ENCODE measurements around the gene ALKBH8. TPM values are rescaled to one million over a fixed set of nuclear protein-coding genes. Genes with fewer than 3 reads are reported as not detected.

ALKBH8 gene
- total RNA-seq, 1 donor from 2014 or later = 13.0 TPM

DNA sequence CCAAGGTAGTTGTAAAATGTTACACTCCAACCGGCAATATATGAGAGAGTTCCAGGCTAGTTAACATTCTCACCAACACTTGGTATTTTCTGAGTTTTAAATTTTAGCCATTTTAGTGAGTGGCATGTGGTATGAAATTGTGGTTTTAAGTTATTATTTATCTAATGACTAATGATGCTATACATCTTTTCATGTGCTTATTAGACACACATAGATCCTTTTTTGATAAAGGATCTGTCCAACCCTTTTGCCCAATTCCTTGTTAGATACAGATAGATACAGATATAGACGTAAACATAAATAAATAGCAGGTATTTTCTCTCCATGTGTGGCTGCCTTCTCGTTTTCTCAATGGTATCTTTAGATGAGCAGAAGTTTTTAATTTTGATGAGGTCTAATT, 39.3 kb downstream of the ALKBH8 start:
- H3K27ac Mint-ChIP-seq (ENCODE audit: unreplicated experiment) = no peak overlapping the region
- Histone ChIP-seq H3K4me3 (ENCODE audit: insufficient read depth, low read depth, low read length) (no peak overlapping the region), H3K9ac (ENCODE audit: low read length) (no peak overlapping the region), H3K9me3 (ENCODE audit: insufficient read depth, low read depth, low read length) (no peaks in the 10 kb centered on the region), H3K27me3 (ENCODE audit: insufficient read depth, low read length) (no peaks in the 10 kb centered on the region), H2AFZ (ENCODE audit: low read depth, low read length) (no peak overlapping the region), H3K36me3 (ENCODE audit: insufficient read depth, low read length) (peaks cover 6% of the 10 kb centered on the region), H3K4me2 (ENCODE audit: low read length) (no peak overlapping the region), H3K4me1 (ENCODE audit: insufficient read depth, low read length) (no peaks in the 10 kb centered on the region), H4K20me1 (ENCODE audit: insufficient read depth, low read length) (no peaks in the 10 kb centered on the region), H3K79me2 (ENCODE audit: insufficient read depth, low read length) (no peaks in the 10 kb centered on the region), H3K27ac (ENCODE audit: low read depth, low read length) (no peak overlapping the region)
- TF ChIP-seq, protein P1, sequence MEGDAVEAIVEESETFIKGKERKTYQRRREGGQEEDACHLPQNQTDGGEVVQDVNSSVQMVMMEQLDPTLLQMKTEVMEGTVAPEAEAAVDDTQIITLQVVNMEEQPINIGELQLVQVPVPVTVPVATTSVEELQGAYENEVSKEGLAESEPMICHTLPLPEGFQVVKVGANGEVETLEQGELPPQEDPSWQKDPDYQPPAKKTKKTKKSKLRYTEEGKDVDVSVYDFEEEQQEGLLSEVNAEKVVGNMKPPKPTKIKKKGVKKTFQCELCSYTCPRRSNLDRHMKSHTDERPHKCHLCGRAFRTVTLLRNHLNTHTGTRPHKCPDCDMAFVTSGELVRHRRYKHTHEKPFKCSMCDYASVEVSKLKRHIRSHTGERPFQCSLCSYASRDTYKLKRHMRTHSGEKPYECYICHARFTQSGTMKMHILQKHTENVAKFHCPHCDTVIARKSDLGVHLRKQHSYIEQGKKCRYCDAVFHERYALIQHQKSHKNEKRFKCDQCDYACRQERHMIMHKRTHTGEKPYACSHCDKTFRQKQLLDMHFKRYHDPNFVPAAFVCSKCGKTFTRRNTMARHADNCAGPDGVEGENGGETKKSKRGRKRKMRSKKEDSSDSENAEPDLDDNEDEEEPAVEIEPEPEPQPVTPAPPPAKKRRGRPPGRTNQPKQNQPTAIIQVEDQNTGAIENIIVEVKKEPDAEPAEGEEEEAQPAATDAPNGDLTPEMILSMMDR (IDR thresholded peaks at IDR 0.05; ENCODE audit: insufficient read depth, low read depth, low read length) = no peak
- TF ChIP-seq EZH2 (IDR thresholded peaks at IDR 0.05; ENCODE audit: insufficient read depth, low read length) = no peak
- FAIRE-seq (no peak), DNase-seq (ENCODE audit: low read depth) (no peak)
- H3K4me1 Mint-ChIP-seq (ENCODE audit: low read depth, unreplicated experiment) = no peaks in the 10 kb centered on the region
- no peak overlapping the region for H3K4me3 Mint-ChIP-seq (ENCODE audit: unreplicated experiment)
- peaks cover 6% of the 10 kb centered on the region for H3K36me3 Mint-ChIP-seq (ENCODE audit: low read depth, unreplicated experiment)
- no peaks in the 10 kb centered on the region for H3K9me3 Mint-ChIP-seq (ENCODE audit: unreplicated experiment)
- no peaks in the 10 kb centered on the region for H3K27me3 Mint-ChIP-seq (ENCODE audit: low read depth, unreplicated experiment)

DNA sequence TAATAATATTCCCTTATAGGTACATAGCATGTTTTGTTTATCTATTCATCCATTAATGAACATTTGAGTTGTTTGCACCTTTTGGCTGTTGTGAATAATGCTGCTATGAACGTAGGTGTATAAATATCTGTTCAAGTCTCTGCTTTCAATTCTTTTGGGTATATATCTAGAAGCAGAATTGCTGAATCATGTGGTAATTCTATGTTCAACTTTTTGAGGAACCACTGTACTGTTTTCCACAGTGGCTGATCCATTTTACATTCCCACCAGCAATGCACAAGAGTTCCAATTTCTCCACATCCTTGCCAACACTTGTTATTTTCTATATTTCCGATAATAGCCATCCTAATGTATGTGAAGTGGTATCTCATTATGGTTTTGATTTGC, 56.7 kb downstream of the ALKBH8 start:
- FAIRE-seq (peak; percentile 5), DNase-seq (ENCODE audit: low read depth) (no peak)
- Histone ChIP-seq H3K36me3 (ENCODE audit: insufficient read depth, low read length) (peaks cover 4% of the 10 kb centered on the region), H3K4me1 (ENCODE audit: insufficient read depth, low read length) (no peaks in the 10 kb centered on the region), H2AFZ (ENCODE audit: low read depth, low read length) (no peak overlapping the region), H3K27me3 (ENCODE audit: insufficient read depth, low read length) (no peaks in the 10 kb centered on the region), H3K4me2 (ENCODE audit: low read length) (no peak overlapping the region), H4K20me1 (ENCODE audit: insufficient read depth, low read length) (no peaks in the 10 kb centered on the region), H3K79me2 (ENCODE audit: insufficient read depth, low read length) (no peaks in the 10 kb centered on the region), H3K9ac (ENCODE audit: low read length) (no peak overlapping the region), H3K9me3 (ENCODE audit: insufficient read depth, low read depth, low read length) (no peaks in the 10 kb centered on the region), H3K4me3 (ENCODE audit: insufficient read depth, low read depth, low read length) (no peak overlapping the region), H3K27ac (ENCODE audit: low read depth, low read length) (no peak overlapping the region)
- Mint-ChIP-seq H3K4me3 (ENCODE audit: unreplicated experiment) (no peak overlapping the region), H3K27me3 (ENCODE audit: low read depth, unreplicated experiment) (no peaks in the 10 kb centered on the region), H3K36me3 (ENCODE audit: low read depth, unreplicated experiment) (peaks cover 7% of the 10 kb centered on the region), H3K27ac (ENCODE audit: unreplicated experiment) (no peak overlapping the region), H3K9me3 (ENCODE audit: unreplicated experiment) (no peaks in the 10 kb centered on the region), H3K4me1 (ENCODE audit: low read depth, unreplicated experiment) (peaks cover 7% of the 10 kb centered on the region)
- TF ChIP-seq EZH2 (IDR thresholded peaks at IDR 0.05; ENCODE audit: insufficient read depth, low read length) = no peak
- TF ChIP-seq, protein P1 (IDR thresholded peaks at IDR 0.05; ENCODE audit: insufficient read depth, low read depth, low read length) = no peak

DNA sequence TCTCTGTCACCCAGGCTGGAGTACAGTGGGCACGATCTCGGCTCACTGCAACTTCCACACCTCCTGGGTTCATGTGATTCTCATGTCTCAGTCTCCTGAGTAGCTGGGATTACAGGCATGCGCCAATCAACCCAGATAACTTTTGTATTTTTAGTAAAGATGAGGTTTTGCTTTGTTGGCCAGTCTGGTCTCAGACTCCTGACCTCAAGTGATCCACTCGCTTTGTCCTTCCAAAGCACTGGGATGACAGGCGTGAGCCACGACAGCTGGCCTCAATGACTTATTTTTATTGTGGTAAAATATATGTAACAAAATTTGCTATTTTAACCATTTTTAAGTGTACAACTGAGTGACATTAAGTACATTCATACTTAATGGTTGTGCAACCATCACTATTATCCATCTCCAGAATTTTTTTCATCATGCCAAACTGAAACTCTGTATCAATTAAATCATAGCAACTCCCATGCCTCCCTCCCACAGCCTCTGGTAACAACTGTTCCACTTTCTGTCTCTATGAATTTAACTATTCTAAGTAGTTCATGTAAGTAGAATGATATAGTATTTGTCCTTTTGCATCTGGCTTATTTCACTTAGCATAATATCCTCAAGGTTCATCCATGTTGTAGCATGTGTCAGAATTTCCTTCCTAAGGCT, 57.2 kb downstream of the ALKBH8 start:
- no peak for FAIRE-seq
- Mint-ChIP-seq H3K36me3 (ENCODE audit: low read depth, unreplicated experiment) (peaks cover 7% of the 10 kb centered on the region), H3K27me3 (ENCODE audit: low read depth, unreplicated experiment) (no peaks in the 10 kb centered on the region), H3K27ac (ENCODE audit: unreplicated experiment) (no peak overlapping the region), H3K4me3 (ENCODE audit: unreplicated experiment) (no peak overlapping the region), H3K9me3 (ENCODE audit: unreplicated experiment) (no peaks in the 10 kb centered on the region), H3K4me1 (ENCODE audit: low read depth, unreplicated experiment) (peaks cover 7% of the 10 kb centered on the region)
- no peak overlapping the region for H3K27ac ChIP-seq (ENCODE audit: low read depth, low read length)
- no peaks in the 10 kb centered on the region for H3K79me2 ChIP-seq (ENCODE audit: insufficient read depth, low read length)
- no peaks in the 10 kb centered on the region for H3K4me1 ChIP-seq (ENCODE audit: insufficient read depth, low read length)
- H3K4me3 ChIP-seq (ENCODE audit: insufficient read depth, low read depth, low read length) = no peak overlapping the region
- no peak overlapping the region for H3K4me2 ChIP-seq (ENCODE audit: low read length)
- no peak for DNase-seq (ENCODE audit: low read depth)
- no peaks in the 10 kb centered on the region for H4K20me1 ChIP-seq (ENCODE audit: insufficient read depth, low read length)
- H2AFZ ChIP-seq (ENCODE audit: low read depth, low read length) = no peak overlapping the region
- peaks cover 4% of the 10 kb centered on the region for H3K36me3 ChIP-seq (ENCODE audit: insufficient read depth, low read length)
- H3K9me3 ChIP-seq (ENCODE audit: insufficient read depth, low read depth, low read length) = no peaks in the 10 kb centered on the region
- TF ChIP-seq EZH2 (IDR thresholded peaks at IDR 0.05; ENCODE audit: insufficient read depth, low read length) = no peak
- TF ChIP-seq, protein P1 (IDR thresholded peaks at IDR 0.05; ENCODE audit: insufficient read depth, low read depth, low read length) = no peak
- no peak overlapping the region for H3K9ac ChIP-seq (ENCODE audit: low read length)
- no peaks in the 10 kb centered on the region for H3K27me3 ChIP-seq (ENCODE audit: insufficient read depth, low read length)
